PFSK-1 (cell line): ENCODE measurements around the gene FRMD4A.

Source experiments
- FOXP2 ChIP-seq: optimal IDR thresholded peaks from 2 replicates; pipeline ENCODE3; 2011; ENCODE audit warnings: borderline replicate concordance, control low read depth, inconsistent platforms; ENCODE audit not compliant: insufficient read depth; ENCODE audit errors: extremely low read length, extremely low read depth
- POLR2AphosphoS5 ChIP-seq: IDR thresholded peaks from 2 replicates; pipeline ENCODE4 v1.6.1; 2012; ENCODE audit warnings: low read depth, mild to moderate bottlenecking, control low read depth, low read length, moderate library complexity
- SIN3A ChIP-seq: IDR thresholded peaks from 2 replicates; pipeline ENCODE4 v1.6.1; 2012; ENCODE audit warnings: mild to moderate bottlenecking, low read length, moderate library complexity, borderline replicate concordance; ENCODE audit not compliant: insufficient read depth
- TAF1 ChIP-seq: IDR thresholded peaks from 2 replicates; pipeline ENCODE4 v1.6.1; 2012; ENCODE audit warnings: low read length, control low read depth, borderline replicate concordance; ENCODE audit not compliant: insufficient read depth
- TF ChIP-seq, protein P1 (sequence below), 2 experiments: IDR thresholded peaks; 2 replicates each; pipeline versions ENCODE4 v1.6.1 to v1.8.0; 2011 to 2012; ENCODE audit warnings: low read depth in 2 of 2, low read length in 2 of 2, control low read depth in 1 of 2, inconsistent platforms in 1 of 2, mild to moderate bottlenecking in 1 of 2, moderate library complexity in 1 of 2; ENCODE audit not compliant: insufficient read depth in 1 of 2

Gene FRMD4A

DNA sequence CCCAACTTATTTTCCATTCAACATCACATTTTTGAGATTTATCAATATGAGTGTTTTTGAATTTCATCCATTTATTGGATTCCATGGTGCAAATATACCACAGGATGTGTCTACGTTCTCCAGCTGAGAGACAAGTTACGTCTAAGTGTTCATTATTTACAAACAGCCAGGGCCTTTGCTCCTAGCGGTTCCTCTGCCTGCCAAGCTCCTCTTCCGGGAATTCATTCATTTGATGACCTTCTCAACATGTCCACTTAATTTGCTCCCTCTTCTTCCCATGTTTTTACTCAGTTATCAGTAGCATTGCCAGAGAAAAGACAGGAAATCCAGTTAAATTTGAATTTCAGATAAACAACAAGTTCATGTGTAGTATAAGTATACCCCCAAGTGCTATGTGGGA, 422.2 kb downstream of the FRMD4A start:
- TF ChIP-seq SIN3A = no peak
- TF ChIP-seq FOXP2 = no peak
- TF ChIP-seq POLR2AphosphoS5 = no peak
- TF ChIP-seq, protein P1, sequence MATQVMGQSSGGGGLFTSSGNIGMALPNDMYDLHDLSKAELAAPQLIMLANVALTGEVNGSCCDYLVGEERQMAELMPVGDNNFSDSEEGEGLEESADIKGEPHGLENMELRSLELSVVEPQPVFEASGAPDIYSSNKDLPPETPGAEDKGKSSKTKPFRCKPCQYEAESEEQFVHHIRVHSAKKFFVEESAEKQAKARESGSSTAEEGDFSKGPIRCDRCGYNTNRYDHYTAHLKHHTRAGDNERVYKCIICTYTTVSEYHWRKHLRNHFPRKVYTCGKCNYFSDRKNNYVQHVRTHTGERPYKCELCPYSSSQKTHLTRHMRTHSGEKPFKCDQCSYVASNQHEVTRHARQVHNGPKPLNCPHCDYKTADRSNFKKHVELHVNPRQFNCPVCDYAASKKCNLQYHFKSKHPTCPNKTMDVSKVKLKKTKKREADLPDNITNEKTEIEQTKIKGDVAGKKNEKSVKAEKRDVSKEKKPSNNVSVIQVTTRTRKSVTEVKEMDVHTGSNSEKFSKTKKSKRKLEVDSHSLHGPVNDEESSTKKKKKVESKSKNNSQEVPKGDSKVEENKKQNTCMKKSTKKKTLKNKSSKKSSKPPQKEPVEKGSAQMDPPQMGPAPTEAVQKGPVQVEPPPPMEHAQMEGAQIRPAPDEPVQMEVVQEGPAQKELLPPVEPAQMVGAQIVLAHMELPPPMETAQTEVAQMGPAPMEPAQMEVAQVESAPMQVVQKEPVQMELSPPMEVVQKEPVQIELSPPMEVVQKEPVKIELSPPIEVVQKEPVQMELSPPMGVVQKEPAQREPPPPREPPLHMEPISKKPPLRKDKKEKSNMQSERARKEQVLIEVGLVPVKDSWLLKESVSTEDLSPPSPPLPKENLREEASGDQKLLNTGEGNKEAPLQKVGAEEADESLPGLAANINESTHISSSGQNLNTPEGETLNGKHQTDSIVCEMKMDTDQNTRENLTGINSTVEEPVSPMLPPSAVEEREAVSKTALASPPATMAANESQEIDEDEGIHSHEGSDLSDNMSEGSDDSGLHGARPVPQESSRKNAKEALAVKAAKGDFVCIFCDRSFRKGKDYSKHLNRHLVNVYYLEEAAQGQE (IDR thresholded peaks at IDR 0.05; ENCODE audit: insufficient read depth in 1 of 2, low read depth in 2 of 2, low read length in 2 of 2) = no peak
- TF ChIP-seq TAF1 = no peak

DNA sequence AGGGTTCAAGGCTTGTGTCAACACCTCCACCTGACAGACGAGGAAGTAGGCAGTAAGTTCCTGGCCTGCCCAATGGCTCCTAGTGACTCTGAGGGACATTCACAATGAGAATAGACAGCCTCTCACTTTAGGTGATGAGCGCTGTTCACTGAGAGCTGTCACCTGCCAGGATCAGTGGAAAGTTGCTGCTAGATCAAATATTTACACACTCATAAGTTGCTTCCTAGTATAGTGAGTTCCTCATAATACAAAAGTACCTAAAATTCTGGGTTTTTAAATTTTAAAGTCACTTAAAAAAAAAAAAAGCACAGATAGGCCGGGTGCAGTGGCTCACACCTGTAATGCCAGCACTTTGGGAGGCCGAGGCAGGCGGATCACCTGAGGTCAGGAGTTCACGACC, 423.2 kb downstream of the FRMD4A start:
- TF ChIP-seq FOXP2 (no peak), POLR2AphosphoS5 (no peak), TAF1 (no peak), SIN3A (no peak)
- TF ChIP-seq, protein P1 (IDR thresholded peaks at IDR 0.05; ENCODE audit: insufficient read depth in 1 of 2, low read depth in 2 of 2, low read length in 2 of 2) = no peak

DNA sequence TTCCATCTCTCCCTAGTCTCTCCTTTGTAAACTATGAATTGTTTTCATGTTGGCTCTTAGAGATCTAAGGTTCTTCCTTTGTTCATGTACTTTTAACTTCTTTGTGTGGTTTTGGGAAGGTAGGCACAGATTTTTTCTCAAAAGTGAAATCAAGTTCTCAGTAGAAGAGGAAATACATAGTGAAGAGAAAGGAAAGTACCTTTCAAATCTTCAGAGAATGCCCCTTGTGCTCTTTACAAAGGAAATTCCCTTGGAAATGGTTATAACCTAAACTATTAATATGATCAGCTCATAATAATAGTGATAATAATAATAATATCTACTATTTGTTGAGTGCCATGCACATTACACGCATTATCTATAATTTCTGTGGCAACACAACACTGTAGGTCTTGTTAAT, 425.4 kb downstream of the FRMD4A start:
- TF ChIP-seq TAF1 = no peak
- TF ChIP-seq, protein P1 (IDR thresholded peaks at IDR 0.05; ENCODE audit: insufficient read depth in 1 of 2, low read depth in 2 of 2, low read length in 2 of 2) = no peak
- TF ChIP-seq FOXP2 = no peak
- TF ChIP-seq POLR2AphosphoS5 = no peak
- no peak for TF ChIP-seq SIN3A

DNA sequence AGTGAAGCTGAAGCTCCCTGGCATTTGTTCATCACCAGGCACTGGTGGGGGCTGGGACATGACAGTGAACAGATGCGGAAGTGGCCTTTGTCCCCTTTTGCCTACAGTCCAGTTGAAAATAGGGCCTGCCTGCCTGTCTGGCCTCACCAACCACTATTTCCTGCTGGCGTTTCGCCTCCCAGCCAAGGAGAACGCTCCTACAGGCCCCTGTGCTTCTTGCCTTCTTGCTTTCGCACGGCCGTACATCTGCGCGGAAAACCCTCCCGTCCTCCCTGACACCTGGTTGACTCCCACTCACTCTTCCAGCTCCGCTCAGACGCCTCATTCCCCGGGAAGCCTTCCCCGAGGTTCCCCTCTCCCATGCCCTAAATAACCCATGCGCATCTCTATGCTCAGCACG, 426.7 kb downstream of the FRMD4A start:
- TF ChIP-seq, protein P1 (IDR thresholded peaks at IDR 0.05; ENCODE audit: insufficient read depth in 1 of 2, low read depth in 2 of 2, low read length in 2 of 2) = no peak
- no peak for TF ChIP-seq POLR2AphosphoS5
- no peak for TF ChIP-seq TAF1
- TF ChIP-seq SIN3A = no peak
- no peak for TF ChIP-seq FOXP2
